Heart left ventricle (tissue), 13 donors: ENCODE data around the gene PARD3.

Experiments
- CTCF ChIP-seq, 12 donors: fragments of 200-600 bp; sonication (generic) in 4 of 12; IDR thresholded peaks; one replicate each; pipeline versions ENCODE4 v1.5.0 to v1.8.0; 2018 to 2022; ENCODE audit warnings: antibody characterized with exemption in 12 of 12, mild to moderate bottlenecking in 5 of 12
- POLR2A ChIP-seq, 2 donors: fragments of 450-650 bp; IDR thresholded peaks; one replicate each; pipeline ENCODE4 v1.6.1; 2017; ENCODE audit warnings: antibody characterized with exemption in 2 of 2, mild to moderate bottlenecking in 2 of 2, moderate library complexity in 2 of 2
- donor health status: ischemic (EF 13 %, LVEDD 7.1; RV severe dilation, severe dysfunction).
- donor health status: DM: no; HTN: yes; CAD: no.
- donor health status: DM: no; HTN: no; CAD: no.
- donor health status: ischemic (EF 25% LVEDD 6.9; RV normal size, moderate dysfunction).
- donor health status: ischemic (EF 25% LVEDD 5.7; RV mildly dilated, moderate dysfunction).
- donor health status: ischemic (EF 35%, LVEDD 5.7; RV mildly dilated, moderate dysfunction).
- donor health status: nonischemic (EF 11% LVEDD 7.7; RV severe dilation, severe dysfunction).
- donor health status: DM: yes; HTN: yes; CAD: no.
- donor health status: PGD.
- donor health status: ischemic (EF 29% LVEDD 5.4; RV normal size, mild dysfunction).
- donor health status: nonischemic (EF 23%, LVEDD 6.1; RV moderate dilation, normal function).

- TF ChIP-seq CTCF (IDR thresholded peaks at IDR 0.05) (no peak), POLR2A (IDR thresholded peaks at IDR 0.05) (no peak)
Observed at GRCh38 chr10:34618611-34619010, 196.5 kb downstream of the PARD3 start.
